ENCODE measurements around the gene MAJIN.

DNA sequence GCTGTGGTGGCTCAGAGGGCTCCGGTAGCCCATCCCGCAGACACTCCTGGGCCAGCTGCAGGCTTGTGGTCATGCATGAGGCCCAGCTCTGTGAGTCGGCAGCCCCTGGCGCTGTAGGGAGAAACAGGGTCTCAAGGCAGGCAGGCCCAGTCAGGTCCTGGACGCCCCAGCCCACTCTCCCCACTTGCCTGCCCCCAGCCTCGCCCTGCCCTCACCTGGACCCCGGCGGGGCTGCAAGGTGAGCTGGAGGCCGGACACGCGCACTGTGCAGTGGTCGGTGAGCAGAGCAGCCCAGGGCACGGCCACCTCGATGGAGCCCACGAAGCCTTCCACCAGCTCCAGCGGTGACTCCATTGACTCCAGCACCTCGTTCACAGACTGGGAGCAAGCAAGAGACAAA is 57.8 kb downstream of the MAJIN start:
- TF ChIP-seq EZH2 (IDR thresholded peaks at IDR 0.05; ENCODE audit: low read depth, unreplicated experiment) (no peak), EZH2phosphoT487 (IDR thresholded peaks at IDR 0.05; ENCODE audit: unreplicated experiment) (no peak), POLR2AphosphoS5 (IDR thresholded peaks at IDR 0.05; ENCODE audit: low read depth) (no peak)
- TF ChIP-seq, protein P1, sequence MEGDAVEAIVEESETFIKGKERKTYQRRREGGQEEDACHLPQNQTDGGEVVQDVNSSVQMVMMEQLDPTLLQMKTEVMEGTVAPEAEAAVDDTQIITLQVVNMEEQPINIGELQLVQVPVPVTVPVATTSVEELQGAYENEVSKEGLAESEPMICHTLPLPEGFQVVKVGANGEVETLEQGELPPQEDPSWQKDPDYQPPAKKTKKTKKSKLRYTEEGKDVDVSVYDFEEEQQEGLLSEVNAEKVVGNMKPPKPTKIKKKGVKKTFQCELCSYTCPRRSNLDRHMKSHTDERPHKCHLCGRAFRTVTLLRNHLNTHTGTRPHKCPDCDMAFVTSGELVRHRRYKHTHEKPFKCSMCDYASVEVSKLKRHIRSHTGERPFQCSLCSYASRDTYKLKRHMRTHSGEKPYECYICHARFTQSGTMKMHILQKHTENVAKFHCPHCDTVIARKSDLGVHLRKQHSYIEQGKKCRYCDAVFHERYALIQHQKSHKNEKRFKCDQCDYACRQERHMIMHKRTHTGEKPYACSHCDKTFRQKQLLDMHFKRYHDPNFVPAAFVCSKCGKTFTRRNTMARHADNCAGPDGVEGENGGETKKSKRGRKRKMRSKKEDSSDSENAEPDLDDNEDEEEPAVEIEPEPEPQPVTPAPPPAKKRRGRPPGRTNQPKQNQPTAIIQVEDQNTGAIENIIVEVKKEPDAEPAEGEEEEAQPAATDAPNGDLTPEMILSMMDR (conservative IDR thresholded peaks at IDR 0.05; ENCODE audit: low read depth in 2 of 2) = no peak
